Right atrium auricular region (tissue), 2 donors: ENCODE data around the gene ST14. TPM values are rescaled to one million over a fixed set of nuclear protein-coding genes. Genes with fewer than 3 reads are reported as not detected.

Experiments used
- DNase-seq: peaks from one replicate; pipeline ENCODE4 v3.0.0-alpha.2; 2019; ENCODE audit warnings: low spot score
- H3K27ac ChIP-seq, 2 donors: fragments of 200-600 bp; sonication (generic); 1 replicate in 1 of 2; 2 replicates in 1 of 2; pipeline ENCODE4 v1.5.1; 2016 to 2019
- H3K27me3 ChIP-seq, 2 donors: fragments of 200-600 bp; sonication (generic); one replicate each; pipeline versions ENCODE4 v1.5.1 to v1.6.0; 2017 to 2019
- H3K36me3 ChIP-seq: fragments of 200-600 bp; sonication (generic); one replicate; pipeline ENCODE4 v1.5.1; 2016
- H3K4me1 ChIP-seq, 2 donors: fragments of 200-600 bp; sonication (generic); one replicate each; pipeline versions ENCODE4 v1.5.1 to v1.6.0; 2017 to 2019
- H3K4me3 ChIP-seq, 2 donors: fragments of 200-600 bp; sonication (generic); 1 replicate in 1 of 2; 2 replicates in 1 of 2; pipeline ENCODE4 v1.5.1; 2017 to 2019; ENCODE audit warnings: mild to moderate bottlenecking in 1 of 2, moderate library complexity in 1 of 2
- H3K9me3 ChIP-seq, 2 donors: fragments of 200-600 bp; sonication (generic); one replicate each; pipeline ENCODE4 v1.5.1; 2019
- CTCF ChIP-seq, 2 donors: fragments of 200-600 bp; sonication (generic); IDR thresholded peaks; one replicate each; pipeline ENCODE4 v1.5.1; 2019; ENCODE audit warnings: antibody characterized with exemption in 2 of 2
- total RNA-seq, 2 donors: library from RNA; depleted of rRNA; stranded (reverse); fragments of >200 nt; gene quantifications; one replicate each; pipeline ENCODE4 v1.1.0, GENCODE V29; 2016

Gene ST14
- total RNA-seq, 2 donors from 2014 or later = 0.85 to 6.0 TPM

- Histone ChIP-seq H3K27ac (no peak overlapping the region), H3K4me1 (peaks cover 0 to 15% of the 10 kb centered on the region in 2 donors), H3K9me3 (no peaks in the 10 kb centered on the region), H3K4me3 (no peak overlapping the region), H3K27me3 (no peaks in the 10 kb centered on the region), H3K36me3 (peaks cover 15% of the 10 kb centered on the region)
- DNase-seq = no peak
- no peak for TF ChIP-seq CTCF (IDR thresholded peaks at IDR 0.05)
These were observed 44.4 kb upstream of the ST14 start for GRCh38 chr11:130115218-130115617.

GRCh38 chr11:130118165-130118564, 41.4 kb upstream of the ST14 start:
- peaks cover 0 to 12% of the 10 kb centered on the region in 2 donors for H3K4me1 ChIP-seq
- TF ChIP-seq CTCF (IDR thresholded peaks at IDR 0.05) = no peak

GRCh38 chr11:130118636-130119387, 40.8 kb upstream of the ST14 start:
- Histone ChIP-seq H3K27me3 (no peaks in the 10 kb centered on the region), H3K9me3 (no peaks in the 10 kb centered on the region), H3K4me1 (peaks cover 0 to 15% of the 10 kb centered on the region in 2 donors), H3K27ac (no peak overlapping the region), H3K36me3 (peaks cover 22% of the 10 kb centered on the region), H3K4me3 (no peak overlapping the region)
- TF ChIP-seq CTCF (IDR thresholded peaks at IDR 0.05) = no peak
- no peak for DNase-seq

More at GRCh38 chr11:130118165-130118564, 41.4 kb upstream of the ST14 start:
- no peaks in the 10 kb centered on the region for H3K9me3 ChIP-seq
- no peaks in the 10 kb centered on the region for H3K27me3 ChIP-seq
- H3K4me3 ChIP-seq = no peak overlapping the region
- no peak overlapping the region for H3K27ac ChIP-seq
- H3K36me3 ChIP-seq = peaks cover 16% of the 10 kb centered on the region
- no peak for DNase-seq

GRCh38 chr11:130120045-130120444, 39.5 kb upstream of the ST14 start:
- H3K36me3 ChIP-seq = peaks cover 22% of the 10 kb centered on the region

GRCh38 chr11:130121445-130121978, 38.1 kb upstream of the ST14 start:
- Histone ChIP-seq H3K4me3 (no peak overlapping the region), H3K27me3 (no peaks in the 10 kb centered on the region), H3K4me1 (peaks cover 0 to 19% of the 10 kb centered on the region in 2 donors), H3K9me3 (no peaks in the 10 kb centered on the region), H3K27ac (peak overlapping the region in 1 of 2 donors; percentile 2), H3K36me3 (peaks cover 22% of the 10 kb centered on the region)
- no peak for DNase-seq
- TF ChIP-seq CTCF (IDR thresholded peaks at IDR 0.05) = no peak

More at GRCh38 chr11:130120045-130120444, 39.5 kb upstream of the ST14 start:
- no peak for TF ChIP-seq CTCF (IDR thresholded peaks at IDR 0.05)
- no peak overlapping the region for H3K27ac ChIP-seq
- H3K4me3 ChIP-seq = no peak overlapping the region
- DNase-seq = no peak
- no peaks in the 10 kb centered on the region for H3K27me3 ChIP-seq
- H3K4me1 ChIP-seq = peaks cover 0 to 21% of the 10 kb centered on the region in 2 donors
- H3K9me3 ChIP-seq = no peaks in the 10 kb centered on the region
